COLO829 (cell line): ENCODE results near the gene ST8SIA5.
"Not testable (repeated sequence)": the region's sequence is repeated elsewhere in the genome, so short reads cannot be mapped to it uniquely, and the experiment has no call there.

Experiments used
- DNase-seq: peaks from one replicate; pipeline ENCODE4 v3.0.0; 2012; ENCODE audit warnings: low spot score

Gene ST8SIA5, protein sequence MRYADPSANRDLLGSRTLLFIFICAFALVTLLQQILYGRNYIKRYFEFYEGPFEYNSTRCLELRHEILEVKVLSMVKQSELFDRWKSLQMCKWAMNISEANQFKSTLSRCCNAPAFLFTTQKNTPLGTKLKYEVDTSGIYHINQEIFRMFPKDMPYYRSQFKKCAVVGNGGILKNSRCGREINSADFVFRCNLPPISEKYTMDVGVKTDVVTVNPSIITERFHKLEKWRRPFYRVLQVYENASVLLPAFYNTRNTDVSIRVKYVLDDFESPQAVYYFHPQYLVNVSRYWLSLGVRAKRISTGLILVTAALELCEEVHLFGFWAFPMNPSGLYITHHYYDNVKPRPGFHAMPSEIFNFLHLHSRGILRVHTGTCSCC

DNA sequence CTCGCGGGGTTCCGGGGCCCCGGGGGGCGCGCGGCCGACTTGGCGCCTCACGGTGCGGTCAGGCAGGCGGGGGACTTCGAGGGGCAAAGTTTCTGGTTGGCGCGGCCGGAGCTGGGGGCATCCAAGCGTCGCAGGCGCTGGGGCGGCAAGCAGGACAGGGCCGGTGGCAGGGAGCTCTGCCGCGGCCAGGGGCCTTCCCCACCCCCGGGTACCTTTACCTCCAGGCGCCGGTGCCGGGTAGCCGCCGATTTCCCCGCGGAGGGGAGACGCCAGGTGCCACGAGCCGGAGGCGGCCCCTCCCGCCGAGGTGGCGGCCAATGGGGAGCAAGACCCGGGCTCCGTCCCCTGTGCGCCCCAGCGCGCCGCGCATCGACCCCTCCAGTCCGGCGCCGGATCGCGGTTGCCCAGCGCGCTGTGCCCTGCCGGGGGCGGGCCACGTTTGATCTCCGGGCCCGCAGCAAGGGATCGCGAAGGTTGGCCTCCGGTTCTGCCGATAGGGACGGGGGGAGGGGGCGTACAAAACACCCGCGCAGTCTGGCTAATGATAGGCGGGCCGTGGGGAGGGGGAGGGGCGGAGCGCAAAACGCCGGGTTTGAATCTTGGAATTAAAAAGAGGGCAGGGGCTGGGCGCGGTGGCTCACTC is at the start of gene ST8SIA5:
ST8SIA5 (minus strand) TSS at position 495 of the 643 bp plus-strand sequence. CDS start 545 bp downstream, outside the sequence.
- DNase-seq: no peak

DNA sequence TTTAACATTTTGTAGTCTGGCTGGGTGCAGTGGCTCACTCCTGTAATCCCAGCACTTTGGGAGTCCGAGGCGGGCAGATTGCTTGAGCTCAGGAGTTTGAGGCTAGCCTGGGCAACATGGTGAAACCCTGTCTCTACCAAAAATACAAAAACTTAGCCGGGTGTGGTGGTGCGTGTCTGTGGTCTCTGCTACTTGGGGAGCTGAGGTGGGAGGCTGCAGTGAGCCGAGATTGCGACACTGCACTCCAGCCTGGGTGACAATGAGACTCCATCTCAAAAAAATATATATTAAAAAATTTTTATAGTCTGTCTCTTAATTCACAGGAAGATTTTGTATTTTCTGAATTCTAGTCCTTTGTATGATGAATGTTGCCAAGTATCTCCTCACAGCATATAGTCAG is 39.1 kb upstream of the ST8SIA5 start:
- not testable (repeated sequence) for DNase-seq

DNA sequence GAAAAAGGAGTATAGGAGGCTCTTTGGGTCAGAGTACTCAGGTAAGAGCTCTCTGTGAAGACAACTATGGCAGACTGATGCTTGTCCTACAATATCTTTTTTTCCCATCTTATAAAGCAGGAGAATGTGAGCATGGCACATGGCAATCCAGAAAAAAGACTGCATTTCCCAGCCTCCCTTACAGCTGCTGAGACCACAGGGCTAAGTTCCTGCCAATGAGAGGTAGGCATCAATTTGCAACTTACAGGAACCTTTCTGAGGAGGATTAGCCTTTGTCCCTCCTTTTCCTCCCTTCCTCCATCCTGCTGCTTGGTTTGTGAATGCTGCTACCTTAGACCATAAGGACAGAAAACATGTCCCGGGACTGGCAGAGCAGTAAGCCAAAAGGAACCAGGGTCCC is 37.8 kb upstream of the ST8SIA5 start:
- no peak for DNase-seq

DNA sequence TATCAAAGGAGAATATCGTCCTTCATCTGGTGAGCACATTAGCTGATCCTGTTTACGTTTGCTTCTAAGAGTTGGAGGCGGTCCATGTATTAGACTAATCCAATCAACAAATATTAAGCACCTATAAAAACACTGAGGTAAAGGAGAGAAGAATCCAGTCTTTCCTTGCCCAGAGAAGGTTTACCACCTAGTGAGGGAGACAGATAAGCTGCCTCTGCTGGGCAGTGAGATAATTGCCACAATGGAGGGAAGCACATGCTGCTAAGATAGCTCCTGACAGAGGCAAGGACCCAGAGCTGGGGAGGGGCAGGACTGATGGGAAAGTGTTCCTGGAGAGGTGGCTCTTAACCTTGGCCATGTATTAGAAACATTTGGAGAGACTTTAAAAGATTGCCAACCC is 36.7 kb upstream of the ST8SIA5 start:
- no peak for DNase-seq

DNA sequence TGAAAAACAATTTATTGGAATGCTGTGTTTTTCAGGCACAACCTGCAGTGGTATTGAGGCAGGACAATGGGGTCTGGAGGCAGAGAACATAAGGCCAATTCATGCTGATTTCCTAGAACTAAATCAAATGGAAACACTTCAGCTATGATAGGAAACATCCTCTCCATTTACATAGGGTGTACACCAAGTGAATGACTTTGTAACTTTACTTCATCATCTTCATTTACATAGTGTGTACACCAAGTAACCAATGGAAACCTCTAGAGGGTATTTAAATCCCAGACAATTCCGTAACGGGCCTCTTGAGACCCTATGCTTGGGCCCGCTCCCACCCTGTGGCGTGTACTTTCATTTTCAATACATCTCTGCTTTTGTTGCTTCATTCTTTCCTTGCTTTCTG is 32.2 kb upstream of the ST8SIA5 start:
- no peak for DNase-seq

DNA sequence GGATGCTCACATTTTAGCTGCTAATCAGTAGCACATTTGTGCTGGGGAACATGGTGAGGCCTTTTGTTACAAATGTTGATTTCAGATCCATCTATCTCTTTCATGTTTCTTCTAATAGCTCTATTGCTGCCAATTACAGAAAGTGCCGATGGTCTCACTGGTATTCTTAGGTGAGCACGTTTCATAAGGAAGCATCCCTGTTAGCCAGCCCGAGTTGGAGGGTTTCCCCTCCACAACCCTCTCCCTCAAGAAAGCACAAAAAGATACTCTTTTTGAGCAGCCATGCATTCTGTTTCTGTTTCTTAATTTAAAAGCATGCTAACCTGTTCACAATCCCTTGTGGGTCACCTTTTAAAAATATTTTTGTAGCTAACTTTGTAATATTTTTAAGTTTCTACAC is 30.8 kb upstream of the ST8SIA5 start:
- no peak for DNase-seq

DNA sequence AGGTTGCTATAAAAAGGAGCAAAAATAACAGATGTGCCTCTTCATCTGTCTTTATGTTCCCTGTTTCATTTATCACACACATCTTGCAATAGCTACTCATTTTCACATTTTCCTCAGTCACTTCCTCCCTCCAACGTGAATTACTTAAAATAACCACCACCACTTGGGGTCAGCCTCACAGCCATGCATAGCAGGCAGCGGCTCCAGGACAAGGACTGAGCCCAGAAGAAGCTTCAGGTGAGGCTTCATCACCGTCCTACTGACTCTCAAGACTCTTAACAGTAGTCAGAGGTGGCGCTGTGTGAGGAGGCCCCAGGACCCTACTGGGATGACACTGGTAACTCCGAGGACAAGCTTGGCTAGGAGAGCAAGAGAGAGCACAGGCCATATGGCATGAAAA is 15.5 kb upstream of the ST8SIA5 start:
- no peak for DNase-seq

DNA sequence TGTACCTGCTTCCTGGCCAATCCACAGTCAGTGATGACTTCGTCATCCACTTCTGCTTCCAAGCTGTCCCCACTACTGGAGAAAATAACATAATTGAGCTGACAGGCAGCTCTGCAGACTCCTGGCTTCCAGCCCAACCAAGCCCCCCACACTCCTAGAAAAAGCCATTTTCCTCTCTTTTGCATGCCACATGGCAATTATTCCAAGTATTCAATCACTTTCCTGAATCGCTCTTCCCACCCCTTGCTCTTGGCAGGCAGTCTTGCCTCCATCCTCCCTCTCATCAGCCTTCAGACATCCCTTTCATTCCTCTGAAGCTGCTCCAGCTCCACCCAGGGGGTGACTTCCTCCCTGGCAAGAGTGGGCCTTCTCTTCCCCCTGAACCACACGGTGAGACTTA is 14.3 kb upstream of the ST8SIA5 start:
- DNase-seq: no peak

DNA sequence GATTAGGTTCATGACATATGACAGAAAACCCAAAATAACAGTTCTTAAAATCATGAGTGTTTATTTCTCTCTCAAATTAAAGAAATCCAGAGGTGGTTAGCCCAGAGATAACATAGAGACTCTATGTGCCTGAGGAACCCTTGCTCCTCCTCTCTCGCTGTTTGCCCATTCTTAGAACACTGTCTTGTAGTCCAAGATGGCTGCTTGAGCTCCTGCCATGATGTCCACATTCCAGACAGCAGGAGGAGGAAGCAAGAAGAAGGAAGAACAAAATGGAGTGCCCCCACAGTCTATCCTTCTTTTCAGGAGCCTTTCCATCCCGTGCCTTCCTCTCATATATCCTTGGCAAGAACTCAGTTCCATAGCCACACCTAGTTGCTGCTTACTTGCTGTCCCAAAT is 13.9 kb upstream of the ST8SIA5 start:
- DNase-seq: no peak

DNA sequence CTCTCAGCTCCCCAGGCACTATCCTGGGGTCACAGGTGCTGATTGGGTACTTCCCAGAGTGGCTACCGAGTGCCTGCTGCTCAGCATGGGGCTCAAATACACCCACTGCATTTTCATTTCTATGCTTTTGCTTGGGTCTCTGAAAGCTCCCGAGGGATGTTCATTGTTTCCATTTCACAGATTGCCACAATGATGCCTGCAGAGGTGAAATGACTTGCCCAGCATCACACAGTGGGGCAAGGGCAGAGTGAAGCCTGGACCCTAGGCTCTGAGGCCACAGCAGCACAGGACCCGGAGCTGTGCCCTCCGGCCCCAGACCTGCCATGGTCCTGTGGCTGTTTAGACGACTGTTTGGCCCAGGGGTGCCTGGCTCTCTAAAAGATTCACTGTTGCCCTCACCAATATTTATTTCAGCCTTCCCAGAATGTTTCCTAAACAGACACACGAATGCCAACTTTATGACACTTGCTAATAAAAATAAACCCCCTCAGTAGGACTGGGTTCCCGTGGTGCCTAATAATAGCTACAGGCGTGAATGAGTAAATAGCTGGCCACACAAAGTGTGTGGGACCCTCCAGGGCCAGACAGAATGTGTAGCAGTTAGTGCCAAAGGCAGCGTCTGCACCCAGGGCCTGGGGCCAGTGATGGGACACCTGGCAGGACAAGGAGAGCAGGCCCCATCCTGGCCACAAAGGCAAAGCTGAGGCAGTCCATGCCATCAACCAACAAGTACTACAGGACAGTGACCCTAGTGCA is 11.5 kb upstream of the ST8SIA5 start:
- DNase-seq: no peak

DNA sequence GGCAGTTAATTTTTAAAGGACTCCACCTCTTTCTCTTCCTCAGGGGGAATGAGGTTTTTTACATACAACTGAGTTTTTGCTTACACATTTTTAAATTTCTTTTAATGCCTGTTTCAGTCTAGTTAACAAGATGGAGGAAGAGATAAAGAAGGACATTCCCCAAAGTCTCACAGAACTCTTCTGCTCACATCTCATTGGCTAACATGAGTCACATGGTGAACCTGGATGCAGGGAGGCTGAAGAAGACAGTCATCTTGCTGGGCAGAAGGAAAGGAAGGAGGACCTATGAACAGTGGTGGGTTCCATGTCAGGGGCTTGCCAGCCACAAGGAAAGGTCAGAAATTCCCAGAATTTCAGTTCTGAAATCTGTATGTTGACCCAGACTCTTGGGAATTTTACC is 10.4 kb upstream of the ST8SIA5 start:
- DNase-seq: no peak

DNA sequence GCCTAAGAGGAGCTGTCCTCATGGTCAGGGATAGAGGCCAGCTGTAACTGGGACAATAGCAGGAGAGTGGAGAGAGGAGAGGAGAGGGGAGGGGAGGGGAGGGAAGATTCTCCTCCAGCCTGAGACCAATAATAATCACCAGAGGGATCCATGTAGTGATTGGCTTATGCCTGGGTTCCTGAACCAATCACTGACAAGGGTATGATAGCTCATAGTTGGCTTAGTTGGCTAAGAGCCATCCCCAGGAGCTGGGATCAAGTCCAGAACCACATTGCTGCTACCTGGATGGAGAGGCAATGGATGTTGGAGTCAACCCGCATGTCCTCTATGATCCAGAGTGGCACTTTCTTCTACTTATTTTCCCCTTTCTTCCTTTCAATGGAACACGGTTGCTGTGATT is 7.7 kb upstream of the ST8SIA5 start:
- DNase-seq: no peak

DNA sequence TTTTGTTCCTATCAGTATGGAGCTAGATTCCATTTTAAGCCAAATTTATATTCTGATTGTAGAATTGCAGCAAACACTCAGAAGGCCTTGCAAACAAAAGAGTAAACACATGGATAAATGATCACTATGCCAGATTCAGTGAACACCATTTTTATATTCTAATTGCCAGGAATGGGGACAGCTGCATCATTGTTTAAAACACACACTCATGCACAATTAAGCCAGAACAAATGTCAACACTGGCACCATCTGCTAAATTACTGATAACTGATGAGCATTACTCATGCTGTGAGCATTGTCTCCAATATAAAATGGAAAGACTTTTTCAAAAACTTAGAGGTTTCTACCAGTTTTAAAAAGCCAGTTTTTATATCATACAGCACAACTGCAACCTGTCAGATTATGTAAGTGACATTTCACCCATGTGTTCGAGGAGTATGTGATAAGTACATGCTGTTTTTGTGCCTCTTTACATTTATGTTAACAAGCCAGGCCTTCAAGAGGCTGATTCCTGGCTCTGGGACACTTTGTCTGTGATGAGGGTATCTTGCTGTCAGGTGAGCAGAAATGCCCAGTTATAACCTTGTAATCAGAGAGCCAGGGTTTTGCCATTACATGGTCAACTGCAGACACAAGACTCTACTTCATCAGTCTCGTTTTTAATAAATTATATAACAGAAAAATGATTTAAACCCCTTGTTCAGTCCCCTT is 4.4 kb upstream of the ST8SIA5 start:
- DNase-seq: no peak

DNA sequence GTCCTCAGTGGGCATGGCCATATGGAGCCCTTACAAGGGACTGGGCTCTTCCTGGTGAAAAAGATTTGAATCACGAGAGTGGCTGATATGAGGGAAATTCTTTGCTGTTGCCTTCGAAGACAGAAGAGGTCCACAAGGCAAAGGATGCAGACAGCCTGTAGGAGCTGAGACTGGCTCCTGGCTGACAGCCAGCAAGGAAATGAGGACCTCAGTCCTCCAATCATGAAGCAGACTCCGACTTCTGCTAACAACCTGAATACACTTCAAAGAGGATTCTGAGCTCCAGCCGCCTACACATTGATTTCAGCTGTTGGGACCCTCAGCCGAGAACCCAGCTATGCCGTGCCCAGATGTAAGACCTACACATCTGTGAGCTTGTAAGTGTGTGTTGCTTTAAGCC is 3.0 kb upstream of the ST8SIA5 start:
- no peak for DNase-seq

DNA sequence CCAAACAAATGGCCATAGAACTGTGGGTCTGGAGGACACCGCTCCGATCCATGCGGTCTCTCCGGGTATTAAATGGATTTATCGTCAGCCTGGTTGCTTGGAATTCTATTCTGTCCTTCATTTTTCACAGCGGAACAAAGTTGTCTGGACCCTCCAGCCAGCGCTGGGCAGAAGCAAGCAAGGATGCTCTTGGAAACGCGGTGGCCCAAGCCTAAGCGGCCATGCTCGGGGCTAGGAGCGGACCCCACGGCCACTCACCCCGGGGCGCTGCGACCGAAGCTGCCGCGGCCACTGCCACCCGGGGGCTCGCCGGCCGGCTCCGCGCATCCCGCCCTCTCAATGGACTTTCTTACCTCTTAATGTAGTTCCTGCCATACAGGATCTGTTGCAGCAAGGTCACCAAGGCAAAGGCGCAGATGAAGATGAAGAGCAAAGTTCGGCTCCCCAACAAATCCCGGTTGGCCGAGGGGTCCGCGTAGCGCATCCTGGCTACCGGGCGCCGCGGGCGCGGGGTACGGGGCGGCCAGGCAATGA is 761 bp downstream of the ST8SIA5 start:
- no peak for DNase-seq

DNA sequence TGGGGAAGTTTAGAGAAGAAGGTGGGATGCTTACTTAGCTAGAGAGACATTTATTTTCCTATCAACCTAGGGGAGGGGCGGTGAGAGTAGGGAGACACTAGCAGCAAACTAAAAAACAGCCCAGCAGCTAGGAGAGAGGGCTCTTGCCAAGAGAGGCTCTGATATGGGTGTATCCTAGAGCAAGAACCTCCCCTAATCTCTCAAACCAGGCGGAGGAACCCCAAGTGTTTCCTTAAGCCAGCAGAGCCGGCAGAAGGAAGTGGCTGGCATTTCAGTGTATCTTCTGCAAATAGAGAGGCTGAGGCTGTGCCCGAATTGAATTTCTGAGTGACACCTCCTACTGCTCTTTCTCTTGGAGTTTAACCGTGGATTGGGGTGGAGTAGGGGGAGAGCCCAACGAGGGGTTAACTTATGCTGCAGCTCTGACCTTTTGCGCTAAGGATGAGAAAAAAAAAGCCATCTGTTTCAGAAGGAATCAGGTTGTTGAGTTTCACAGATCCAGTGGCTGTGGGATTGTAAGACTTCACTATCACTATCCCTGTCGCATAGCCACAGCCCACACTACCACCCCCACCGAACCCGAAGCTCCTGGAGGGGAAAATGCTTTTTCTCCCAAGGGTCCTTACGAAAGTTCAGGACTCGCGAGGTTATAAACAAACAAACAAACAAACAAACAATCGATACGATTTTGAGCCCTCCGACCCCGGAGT is 1.4 kb downstream of the ST8SIA5 start:
- no peak for DNase-seq

DNA sequence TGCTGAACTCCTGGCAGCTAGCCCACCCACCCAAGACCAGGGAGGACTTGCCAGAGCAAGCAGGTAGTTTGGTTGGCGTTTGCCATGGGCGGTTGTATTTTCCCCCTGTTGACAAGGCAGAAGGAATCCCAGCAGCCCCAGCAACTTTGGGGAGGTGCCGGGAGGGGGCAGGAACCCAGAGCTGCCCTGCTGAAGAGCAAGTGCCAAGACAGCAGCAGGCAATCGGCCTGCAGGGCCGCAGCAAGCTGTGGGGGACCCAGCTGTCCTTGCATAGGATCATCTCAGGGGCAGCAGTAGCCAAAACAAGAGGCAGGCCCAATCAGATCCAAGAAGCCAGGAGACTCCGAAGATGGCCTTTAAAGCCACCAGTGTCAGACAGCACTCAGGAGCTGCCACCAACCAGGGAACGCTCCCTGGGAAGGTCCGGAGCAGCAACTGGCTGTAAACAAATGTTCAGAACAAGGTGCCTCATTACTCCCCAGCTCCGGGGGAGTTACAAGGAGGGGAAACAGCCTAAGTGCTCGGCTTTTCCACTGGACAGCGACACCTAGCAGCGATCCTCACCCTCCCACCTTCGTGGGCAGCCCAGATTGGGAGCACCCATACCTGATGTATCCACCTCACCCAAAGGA is 2.1 kb downstream of the ST8SIA5 start:
- DNase-seq: no peak

DNA sequence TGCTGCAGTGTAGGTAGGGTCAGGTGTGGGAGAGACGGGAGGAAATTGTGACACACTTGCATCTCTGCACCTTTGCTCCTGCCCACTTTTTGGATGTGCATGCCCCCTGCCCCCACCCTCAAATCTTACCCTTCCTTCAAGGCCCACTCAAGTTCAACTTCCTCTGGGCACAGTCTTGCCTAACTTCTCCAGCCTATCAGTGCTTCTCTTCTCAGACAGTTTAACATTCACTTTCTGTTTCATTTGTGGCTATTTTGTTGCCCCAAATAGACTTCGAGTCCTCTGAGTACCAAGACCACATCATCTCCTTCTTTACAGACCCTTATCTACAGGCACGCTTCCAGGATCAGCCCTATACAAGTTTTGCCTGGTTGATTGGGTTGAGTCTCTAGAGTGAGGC is 2.7 kb downstream of the ST8SIA5 start:
- no peak for DNase-seq

DNA sequence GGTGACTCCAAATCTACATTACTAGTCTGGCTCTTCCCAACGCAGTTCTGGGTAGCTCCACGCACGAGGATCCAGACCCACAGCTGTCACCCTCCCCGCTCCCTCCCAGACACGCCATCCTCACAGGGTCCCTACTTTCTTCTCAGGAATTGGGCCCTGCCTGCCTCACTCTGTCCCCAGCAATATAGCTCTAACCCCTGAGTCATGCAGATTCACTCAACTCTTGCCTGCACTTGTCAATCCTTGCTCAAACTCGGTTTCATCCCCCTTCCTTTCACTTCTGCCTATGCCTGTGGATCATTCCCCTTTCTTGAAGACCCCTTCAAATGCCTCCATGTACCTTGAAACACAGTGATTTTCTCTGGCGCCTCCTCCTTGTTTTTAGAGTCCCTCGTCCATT is 5.0 kb downstream of the ST8SIA5 start:
- DNase-seq: no peak

DNA sequence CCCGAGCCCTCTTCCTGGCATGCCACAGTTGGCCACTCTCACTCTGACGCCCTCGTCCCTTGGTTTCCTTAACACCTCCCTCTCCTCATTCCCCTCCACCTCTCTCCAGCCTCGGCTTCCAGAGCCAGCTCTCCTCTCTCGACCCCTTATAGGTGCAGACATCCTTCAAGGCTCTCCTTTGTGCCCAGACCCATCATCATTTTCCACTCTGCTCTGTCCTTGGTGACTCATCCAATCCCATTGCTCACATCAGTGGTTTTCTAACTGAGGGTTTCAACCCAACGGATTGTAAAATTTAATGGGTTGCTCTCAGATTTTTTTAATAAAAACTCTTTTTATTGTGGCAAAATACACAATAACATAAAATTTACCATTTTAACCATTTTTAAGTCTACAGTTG is 6.2 kb downstream of the ST8SIA5 start:
- no peak for DNase-seq

DNA sequence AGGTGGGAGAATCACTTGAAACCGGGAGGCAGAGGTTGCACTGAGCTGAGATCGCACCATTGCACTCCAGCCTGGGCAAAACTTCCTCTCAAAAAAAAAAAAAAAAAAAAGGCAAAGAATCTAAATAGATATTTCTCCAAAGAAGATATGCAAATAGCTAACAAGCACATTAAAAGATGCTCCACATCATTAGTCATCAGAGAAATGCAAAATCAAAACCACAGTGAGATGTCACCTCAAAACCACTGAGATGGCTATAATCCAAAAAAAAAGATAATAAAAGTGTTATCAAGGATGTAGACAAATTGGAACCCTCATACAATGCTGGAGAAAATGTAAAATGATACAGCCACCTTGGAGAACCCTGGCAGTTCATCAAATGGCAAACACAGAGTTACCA is 8.4 kb downstream of the ST8SIA5 start:
- DNase-seq: no peak
